Activated T-cell treated with anti-CD3 and anti-CD28 coated beads, Interleukin-2, amount 50 U/mL, for 4 hours (primary cell): ENCODE results near the gene KCNQ1. TPM values are rescaled to one million over a fixed set of nuclear protein-coding genes. Genes with fewer than 3 reads are reported as not detected.

Experiments
- ATAC-seq, 2 donors: fragments of 200-7000 bp; cut with Tn5 transposase; one replicate each; pipeline ENCODE4 v1.10.0; 2021
- DNase-seq: peaks from one replicate; pipeline ENCODE4 v3.0.0-alpha.2; 2020
- H3K27me3 Mint-ChIP-seq: one replicate; pipeline ENCODE4 v1.8.0; 2021; ENCODE audit warnings: low read depth, mixed read lengths
- H3K36me3 Mint-ChIP-seq: one replicate; pipeline ENCODE4 v1.8.0; 2022; ENCODE audit warnings: mixed read lengths; ENCODE audit not compliant: insufficient read depth
- H3K4me1 Mint-ChIP-seq: one replicate; pipeline ENCODE4 v1.8.0; 2021; ENCODE audit warnings: low read depth, mixed read lengths
- H3K4me3 Mint-ChIP-seq: one replicate; pipeline ENCODE4 v1.8.0; 2021; ENCODE audit warnings: mild to moderate bottlenecking, moderate library complexity, mixed read lengths
- H3K9me3 Mint-ChIP-seq: one replicate; pipeline ENCODE4 v1.8.0; 2021; ENCODE audit warnings: mixed read lengths
- total RNA-seq, 3 donors: library from RNA; stranded (reverse); gene quantifications; one replicate each; pipeline ENCODE4 v1.2.1, GENCODE V29; 2021

Gene KCNQ1
- total RNA-seq, 3 donors from 2014 or later, result 2.3 to 3.0 (median 2.8) TPM

GRCh38 chr11:2574553-2575535 lies 130.0 kb downstream of the KCNQ1 start:
- Mint-ChIP-seq H3K4me1 (no peaks in the 10 kb centered on the region), H3K36me3 (no peaks in the 10 kb centered on the region), H3K9me3 (no peaks in the 10 kb centered on the region), H3K4me3 (no peak overlapping the region), H3K27me3 (no peaks in the 10 kb centered on the region)
- no peak for ATAC-seq
- no peak for DNase-seq

- H3K36me3 Mint-ChIP-seq, result no peaks in the 10 kb centered on the region
- no peaks in the 10 kb centered on the region for H3K27me3 Mint-ChIP-seq
- ATAC-seq, result no peak
- no peak overlapping the region for H3K4me3 Mint-ChIP-seq
- DNase-seq, result no peak
- no peaks in the 10 kb centered on the region for H3K4me1 Mint-ChIP-seq
- H3K9me3 Mint-ChIP-seq, result no peaks in the 10 kb centered on the region
Measured at GRCh38 chr11:2575591-2576051, 130.8 kb downstream of the KCNQ1 start.

- Mint-ChIP-seq H3K27me3 (no peaks in the 10 kb centered on the region), H3K9me3 (no peaks in the 10 kb centered on the region), H3K4me3 (no peak overlapping the region), H3K36me3 (no peaks in the 10 kb centered on the region), H3K4me1 (no peaks in the 10 kb centered on the region)
- ATAC-seq (no peak), DNase-seq (no peak)
Measured at GRCh38 chr11:2576111-2576510, 131.3 kb downstream of the KCNQ1 start.

- H3K27me3 Mint-ChIP-seq, result no peaks in the 10 kb centered on the region
- ATAC-seq (no peak), DNase-seq (no peak)
- H3K36me3 Mint-ChIP-seq, result no peaks in the 10 kb centered on the region
- no peaks in the 10 kb centered on the region for H3K4me1 Mint-ChIP-seq
- H3K4me3 Mint-ChIP-seq, result no peak overlapping the region
- no peaks in the 10 kb centered on the region for H3K9me3 Mint-ChIP-seq
Measured at GRCh38 chr11:2576549-2576948, 131.7 kb downstream of the KCNQ1 start.

DNA sequence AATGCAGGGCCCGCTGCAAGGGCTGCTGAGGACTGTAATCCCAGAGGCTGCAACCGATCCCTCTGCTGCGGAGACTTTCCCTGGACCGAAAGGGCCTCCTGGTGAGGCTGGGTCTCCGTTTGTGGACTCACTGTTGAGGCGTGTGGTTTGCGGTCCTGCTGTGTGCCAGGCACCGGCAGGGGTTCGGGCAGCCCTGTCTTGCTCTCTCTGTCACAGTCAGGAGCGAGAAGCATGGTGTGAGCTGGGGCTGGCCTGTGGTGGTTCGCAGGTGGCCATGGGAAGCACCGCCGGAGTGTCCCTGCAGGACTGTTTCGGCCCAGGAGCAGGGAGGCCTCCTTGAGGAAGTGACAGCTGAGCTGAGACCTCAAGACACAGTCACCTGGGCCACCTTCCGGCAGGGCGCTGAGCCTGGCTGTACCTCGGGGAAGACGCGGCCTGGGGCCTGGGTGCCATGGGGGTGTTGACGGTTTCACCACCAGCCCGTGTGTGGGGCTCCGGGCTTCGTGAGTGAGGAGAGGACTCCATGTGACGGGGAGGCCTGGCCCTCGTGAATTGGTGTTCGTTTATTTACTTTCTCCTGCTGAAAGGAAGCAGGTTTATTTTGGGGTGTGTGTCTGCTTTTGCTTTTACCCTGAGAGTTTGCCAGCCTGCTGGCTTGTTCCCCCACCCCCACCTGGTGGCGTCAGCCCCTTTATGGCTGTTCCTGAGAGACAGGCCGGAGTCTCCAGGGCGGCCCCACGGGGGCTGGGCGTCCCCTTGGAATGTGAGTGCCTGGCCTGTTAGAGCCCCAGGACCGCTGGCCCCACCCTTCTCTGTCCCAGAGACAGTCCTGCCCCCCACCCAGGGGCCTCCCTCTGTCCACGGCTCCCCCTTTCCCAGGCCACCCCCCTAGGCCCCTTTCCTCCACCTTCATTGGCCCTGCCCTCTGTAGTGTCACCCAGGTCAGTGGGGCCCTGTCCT lies 132.5 kb downstream of the KCNQ1 start:
- ATAC-seq (no peak), DNase-seq (no peak)
- no peak overlapping the region for H3K4me3 Mint-ChIP-seq
- no peaks in the 10 kb centered on the region for H3K4me1 Mint-ChIP-seq
- H3K27me3 Mint-ChIP-seq, result no peaks in the 10 kb centered on the region
- no peaks in the 10 kb centered on the region for H3K9me3 Mint-ChIP-seq
- H3K36me3 Mint-ChIP-seq, result no peaks in the 10 kb centered on the region

DNA sequence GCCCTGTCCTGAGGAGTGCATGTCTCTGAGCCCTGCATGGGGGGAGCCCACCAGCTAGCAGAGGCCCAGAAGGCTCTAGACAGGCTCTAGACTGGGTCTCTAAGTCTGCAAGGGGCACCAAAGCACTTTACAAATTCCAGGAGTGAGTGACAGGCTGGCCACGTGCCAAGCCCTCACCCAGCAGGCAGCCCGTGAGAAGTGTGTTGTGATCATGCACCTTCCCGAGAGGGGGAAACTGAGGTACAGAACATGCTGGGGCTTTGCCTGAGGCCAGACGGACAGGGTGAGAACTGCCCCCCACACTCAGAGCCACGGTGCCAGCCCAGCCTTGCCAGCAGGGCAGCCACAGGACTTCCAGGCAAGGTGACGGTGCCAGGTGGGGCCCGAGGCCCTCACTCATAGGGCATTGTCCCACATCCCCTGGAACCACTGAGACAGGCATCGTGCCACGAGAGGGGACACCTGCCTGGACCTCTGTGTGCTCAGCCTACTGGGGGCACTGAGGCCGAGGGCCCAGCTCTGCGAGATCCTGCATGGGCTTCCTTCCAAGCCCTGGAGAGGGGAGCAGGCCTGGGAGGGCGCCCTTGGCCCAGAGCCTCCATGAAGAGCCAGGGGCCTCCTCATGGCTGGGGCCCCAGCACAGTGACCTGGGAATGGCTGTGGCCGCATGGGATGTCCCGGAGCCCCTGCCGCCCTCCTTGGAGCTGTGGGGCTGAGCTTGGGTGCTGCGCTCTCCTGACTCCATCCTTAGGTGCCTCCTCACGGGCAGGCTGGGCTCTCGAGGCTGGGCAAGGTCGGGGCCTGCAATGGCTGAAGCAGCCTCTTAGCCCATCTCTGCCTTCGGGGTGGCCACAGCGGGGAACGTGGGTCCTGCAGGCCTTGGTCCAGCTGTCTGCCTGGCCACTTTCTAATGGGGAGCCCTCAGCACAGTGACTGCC lies 133.5 kb downstream of the KCNQ1 start:
- Mint-ChIP-seq H3K27me3 (no peaks in the 10 kb centered on the region), H3K4me3 (no peak overlapping the region), H3K9me3 (no peaks in the 10 kb centered on the region), H3K4me1 (no peaks in the 10 kb centered on the region), H3K36me3 (no peaks in the 10 kb centered on the region)
- peak; percentile 4 for DNase-seq
- ATAC-seq, result no peak

DNA sequence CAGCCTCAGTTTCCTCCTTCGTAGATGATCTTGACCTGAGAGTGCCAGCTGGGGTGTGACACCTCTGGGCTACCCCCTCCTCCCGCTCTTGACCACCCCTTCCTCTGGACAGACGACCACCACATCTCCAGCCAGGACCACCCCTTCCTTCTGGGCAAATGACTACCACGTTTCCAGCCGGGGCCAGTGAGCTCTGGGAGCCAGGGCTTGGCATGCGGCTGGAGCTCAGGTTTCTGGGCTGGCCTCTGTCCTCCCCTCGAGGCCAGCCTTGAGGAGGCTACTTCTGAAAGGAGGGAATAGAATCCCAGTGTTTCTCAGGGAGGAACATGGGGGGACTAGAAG lies 134.1 kb downstream of the KCNQ1 start:
- Mint-ChIP-seq H3K4me1 (no peaks in the 10 kb centered on the region), H3K9me3 (no peaks in the 10 kb centered on the region), H3K36me3 (no peaks in the 10 kb centered on the region), H3K4me3 (no peak overlapping the region), H3K27me3 (no peaks in the 10 kb centered on the region)
- ATAC-seq (no peak), DNase-seq (no peak)

DNA sequence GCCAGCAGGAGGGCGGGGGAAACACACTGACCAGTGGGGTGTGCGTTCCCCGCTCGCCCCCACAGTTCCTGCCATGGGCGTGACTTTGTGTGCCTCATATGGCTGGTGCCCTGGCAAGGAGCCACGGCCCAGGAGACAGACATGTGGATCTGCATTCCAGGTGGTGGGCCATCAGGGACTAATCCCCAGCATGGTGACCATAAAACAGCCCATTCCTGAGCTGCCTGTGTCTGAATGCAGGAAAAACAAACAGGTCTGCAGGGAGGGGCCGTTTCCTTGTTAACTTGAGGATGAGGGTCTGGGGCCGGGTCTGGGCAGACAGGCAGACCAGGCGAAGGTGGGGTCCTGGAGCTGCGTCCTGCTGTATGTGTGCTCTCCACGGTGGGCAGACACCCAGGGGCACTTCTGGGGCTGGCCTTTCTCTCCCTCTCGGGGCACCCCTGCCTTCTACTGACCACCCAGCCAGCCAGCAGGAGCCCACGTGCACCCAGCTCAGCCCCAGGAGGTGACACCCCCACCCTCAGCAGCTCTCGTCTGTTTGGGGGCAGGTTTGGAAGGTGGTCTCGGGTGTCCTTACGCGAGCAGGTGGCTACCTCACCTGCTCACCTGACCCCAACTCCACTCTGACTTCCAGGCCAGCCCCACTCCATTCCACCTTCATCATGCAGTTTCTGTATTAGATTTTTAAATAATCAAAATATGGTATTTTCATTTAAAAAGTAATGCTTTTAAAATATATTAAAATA lies 134.7 kb downstream of the KCNQ1 start:
- ATAC-seq (no peak), DNase-seq (peak; percentile 3)
- H3K36me3 Mint-ChIP-seq, result no peaks in the 10 kb centered on the region
- no peaks in the 10 kb centered on the region for H3K27me3 Mint-ChIP-seq
- H3K4me3 Mint-ChIP-seq, result no peak overlapping the region
- H3K9me3 Mint-ChIP-seq, result no peaks in the 10 kb centered on the region
- no peaks in the 10 kb centered on the region for H3K4me1 Mint-ChIP-seq

GRCh38 chr11:2580061-2580421 lies 135.2 kb downstream of the KCNQ1 start:
- H3K4me1 Mint-ChIP-seq, result no peaks in the 10 kb centered on the region
- ATAC-seq (no peak), DNase-seq (peak; percentile 2)
- no peaks in the 10 kb centered on the region for H3K9me3 Mint-ChIP-seq
- H3K27me3 Mint-ChIP-seq, result no peaks in the 10 kb centered on the region
- no peaks in the 10 kb centered on the region for H3K36me3 Mint-ChIP-seq
- no peak overlapping the region for H3K4me3 Mint-ChIP-seq

DNA sequence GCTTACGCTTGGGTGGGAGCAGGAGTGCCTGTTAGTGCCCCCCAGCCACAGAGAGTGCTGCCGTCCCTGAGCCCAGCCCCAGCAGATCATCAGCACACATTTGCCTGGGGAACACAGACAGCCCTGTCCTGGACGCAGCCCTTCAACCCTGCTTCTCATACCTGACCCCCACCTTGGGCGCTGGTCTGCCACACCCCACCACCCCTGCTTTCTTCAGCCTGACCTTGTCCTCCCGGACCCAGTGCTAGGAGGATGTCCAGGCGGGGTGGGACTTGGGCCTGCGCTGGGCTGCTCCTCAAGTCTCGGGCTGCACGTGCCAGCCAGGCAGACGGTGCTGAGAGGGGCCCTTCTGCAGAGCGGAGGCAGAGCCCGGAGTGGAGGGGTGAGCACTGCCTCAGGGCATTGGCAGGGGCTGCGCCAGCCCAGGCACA lies 135.8 kb downstream of the KCNQ1 start:
- Mint-ChIP-seq H3K27me3 (no peaks in the 10 kb centered on the region), H3K4me3 (no peak overlapping the region), H3K4me1 (no peaks in the 10 kb centered on the region), H3K9me3 (no peaks in the 10 kb centered on the region), H3K36me3 (no peaks in the 10 kb centered on the region)
- ATAC-seq (no peak), DNase-seq (peak; percentile 3)

DNA sequence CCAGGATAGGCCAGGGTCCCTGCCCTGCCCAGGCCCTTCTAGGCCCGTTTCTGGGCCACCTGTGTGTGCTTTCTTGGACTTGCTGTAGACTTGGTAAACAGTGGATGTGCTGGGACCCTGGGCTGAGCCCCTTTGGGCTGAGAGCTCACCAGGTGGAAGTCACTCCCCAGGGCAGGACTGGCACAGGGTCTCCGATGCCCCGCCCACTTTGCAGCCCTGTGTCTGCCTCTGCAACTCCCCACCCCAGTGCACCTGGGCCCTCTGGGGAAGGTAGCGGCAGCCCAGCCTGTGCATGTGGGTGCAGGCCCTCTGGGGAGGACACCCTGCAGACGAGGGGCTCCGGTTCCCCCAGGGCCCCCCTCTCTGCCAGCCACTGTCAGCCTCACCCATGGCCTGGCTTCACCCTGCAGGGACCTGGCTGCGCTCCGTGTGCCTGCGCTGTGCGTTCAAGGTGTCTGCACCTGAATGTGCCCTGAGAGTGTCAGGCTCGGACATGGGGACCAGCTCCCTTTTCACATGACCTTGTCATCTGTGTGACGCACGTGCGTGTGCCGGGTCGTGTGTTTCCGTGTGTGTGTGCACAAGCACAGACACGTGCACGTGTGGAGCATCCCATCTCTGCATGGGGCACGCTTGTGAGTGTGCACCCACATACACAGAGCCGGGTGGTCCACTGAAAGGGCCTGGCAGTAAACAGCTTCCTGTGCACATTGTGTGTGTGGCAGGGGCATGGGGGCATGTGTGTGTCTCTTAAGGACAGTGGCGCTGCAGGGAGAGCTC lies 136.5 kb downstream of the KCNQ1 start:
- no peaks in the 10 kb centered on the region for H3K27me3 Mint-ChIP-seq
- no peak overlapping the region for H3K4me3 Mint-ChIP-seq
- DNase-seq (peak; percentile 3), ATAC-seq (no peak)
- H3K36me3 Mint-ChIP-seq, result no peaks in the 10 kb centered on the region
- H3K9me3 Mint-ChIP-seq, result no peaks in the 10 kb centered on the region
- H3K4me1 Mint-ChIP-seq, result no peaks in the 10 kb centered on the region

GRCh38 chr11:2581931-2582350 lies 137.1 kb downstream of the KCNQ1 start:
- Mint-ChIP-seq H3K9me3 (no peaks in the 10 kb centered on the region), H3K4me3 (no peak overlapping the region), H3K4me1 (no peaks in the 10 kb centered on the region), H3K36me3 (no peaks in the 10 kb centered on the region), H3K27me3 (no peaks in the 10 kb centered on the region)
- peak; percentile 2 for DNase-seq
- no peak for ATAC-seq
